MM.1S (cell line): ENCODE measurements around the gene GPRIN3.

ENCODE experiments used
- EZH2 ChIP-seq: fragments of 300-600 bp; sonication (generic); optimal IDR thresholded peaks from 2 replicates; pipeline ENCODE3; 2017; ENCODE audit warnings: low read depth, mild to moderate bottlenecking, antibody characterized with exemption, low read length, mixed read lengths
- TF ChIP-seq, protein P1 (sequence below): fragments of 300-600 bp; sonication (generic); IDR thresholded peaks from 2 replicates; pipeline ENCODE4 v1.5.1; 2016; ENCODE audit warnings: antibody characterized with exemption, low read length, mixed read lengths

DNA sequence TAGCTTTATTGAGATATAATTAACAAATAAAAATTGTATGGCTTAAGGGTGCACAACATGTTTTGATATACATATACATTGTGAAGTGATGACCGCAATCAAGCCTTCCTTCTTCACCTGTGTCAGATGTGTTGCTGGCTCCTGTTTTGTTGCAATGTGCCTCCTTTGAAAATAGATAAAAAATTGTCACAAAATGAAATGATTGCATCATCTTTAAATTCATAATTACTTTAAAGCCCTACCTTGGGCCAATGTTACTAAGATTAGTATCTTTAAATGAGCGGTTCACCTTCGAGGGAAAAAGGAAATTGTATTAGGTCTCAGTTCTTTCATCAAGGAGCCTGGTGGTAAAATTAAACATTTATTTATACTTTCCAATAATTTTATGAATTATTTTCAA lies 77.3 kb downstream of the GPRIN3 start:
- TF ChIP-seq, protein P1, sequence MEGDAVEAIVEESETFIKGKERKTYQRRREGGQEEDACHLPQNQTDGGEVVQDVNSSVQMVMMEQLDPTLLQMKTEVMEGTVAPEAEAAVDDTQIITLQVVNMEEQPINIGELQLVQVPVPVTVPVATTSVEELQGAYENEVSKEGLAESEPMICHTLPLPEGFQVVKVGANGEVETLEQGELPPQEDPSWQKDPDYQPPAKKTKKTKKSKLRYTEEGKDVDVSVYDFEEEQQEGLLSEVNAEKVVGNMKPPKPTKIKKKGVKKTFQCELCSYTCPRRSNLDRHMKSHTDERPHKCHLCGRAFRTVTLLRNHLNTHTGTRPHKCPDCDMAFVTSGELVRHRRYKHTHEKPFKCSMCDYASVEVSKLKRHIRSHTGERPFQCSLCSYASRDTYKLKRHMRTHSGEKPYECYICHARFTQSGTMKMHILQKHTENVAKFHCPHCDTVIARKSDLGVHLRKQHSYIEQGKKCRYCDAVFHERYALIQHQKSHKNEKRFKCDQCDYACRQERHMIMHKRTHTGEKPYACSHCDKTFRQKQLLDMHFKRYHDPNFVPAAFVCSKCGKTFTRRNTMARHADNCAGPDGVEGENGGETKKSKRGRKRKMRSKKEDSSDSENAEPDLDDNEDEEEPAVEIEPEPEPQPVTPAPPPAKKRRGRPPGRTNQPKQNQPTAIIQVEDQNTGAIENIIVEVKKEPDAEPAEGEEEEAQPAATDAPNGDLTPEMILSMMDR = no peak
- no peak for TF ChIP-seq EZH2
